HEK293T (cell line): ENCODE results near the gene ZNF573.

Experiments used
- CTCF ChIA-PET: fragments of 350-600 bp; formaldehyde crosslinking; extraction: SDS; loops from one replicate; lab custom pipeline; 2021; ENCODE audit warnings: antibody characterized with exemption, inconsistent platforms; lab: Yijun Ruan, JAX
- POLR2A ChIA-PET: fragments of 350-600 bp; formaldehyde crosslinking; extraction: SDS; loops from one replicate; lab custom pipeline; 2020; ENCODE audit warnings: antibody characterized with exemption, inconsistent platforms; lab: Yijun Ruan, JAX
- DNase-seq: peaks from one replicate; pipeline ENCODE4 v3.0.0; 2012; ENCODE audit warnings: mixed read lengths; ENCODE audit errors: extremely low spot score
- ARNT ChIP-seq: fragments of 450-650 bp; IDR thresholded peaks from 2 replicates; pipeline ENCODE4 v1.6.1; 2017; ENCODE audit warnings: mild to moderate bottlenecking
- BHLHE40 ChIP-seq: fragments of 450-650 bp; IDR thresholded peaks from 2 replicates; pipeline ENCODE4 v1.6.1; 2016; ENCODE audit warnings: mild to moderate bottlenecking, moderate library complexity, borderline replicate concordance
- CTBP1 ChIP-seq: fragments of 450-650 bp; IDR thresholded peaks from 2 replicates; pipeline ENCODE4 v1.6.1; 2016; ENCODE audit warnings: borderline replicate concordance
- ELF4 ChIP-seq: fragments of 450-650 bp; IDR thresholded peaks from 2 replicates; pipeline ENCODE4 v1.6.1; 2017; ENCODE audit warnings: antibody characterized with exemption
- FOXA1 ChIP-seq: fragments of 450-650 bp; IDR thresholded peaks from 2 replicates; pipeline ENCODE4 v1.6.1; 2016; ENCODE audit warnings: mild to moderate bottlenecking
- FOXK2 ChIP-seq: fragments of 450-650 bp; IDR thresholded peaks from 2 replicates; pipeline ENCODE4 v1.6.1; 2016; ENCODE audit warnings: mild to moderate bottlenecking
- FOXM1 ChIP-seq: fragments of 450-650 bp; IDR thresholded peaks from 2 replicates; pipeline ENCODE4 v1.6.1; 2017; ENCODE audit warnings: mild to moderate bottlenecking, borderline replicate concordance
- HDGF ChIP-seq: fragments of 450-650 bp; IDR thresholded peaks from 2 replicates; pipeline ENCODE4 v1.6.1; 2017; ENCODE audit warnings: antibody characterized with exemption, borderline replicate concordance
- L3MBTL2 ChIP-seq: fragments of 450-650 bp; conservative IDR thresholded peaks from 2 replicates; pipeline ENCODE4 v1.6.1; 2016; ENCODE audit warnings: mild to moderate bottlenecking
- LEF1 ChIP-seq: fragments of 450-650 bp; IDR thresholded peaks from 2 replicates; pipeline ENCODE4 v1.6.1; 2017; ENCODE audit warnings: mild to moderate bottlenecking, borderline replicate concordance
- NFRKB ChIP-seq: fragments of 450-650 bp; IDR thresholded peaks from 2 replicates; pipeline ENCODE4 v1.6.1; 2016; ENCODE audit warnings: mild to moderate bottlenecking, moderate library complexity
- PKNOX1 ChIP-seq: fragments of 450-650 bp; IDR thresholded peaks from 2 replicates; pipeline ENCODE4 v1.6.1; 2016
- SP1 ChIP-seq: fragments of 450-650 bp; IDR thresholded peaks from 2 replicates; pipeline ENCODE4 v1.6.1; 2017
- SUZ12 ChIP-seq: fragments of 450-650 bp; IDR thresholded peaks from 2 replicates; pipeline ENCODE4 v1.6.1; 2016; ENCODE audit warnings: mild to moderate bottlenecking
- TARDBP ChIP-seq: fragments of 450-650 bp; IDR thresholded peaks from 2 replicates; pipeline ENCODE4 v1.6.1; 2016
- ZNF384 ChIP-seq: fragments of 450-650 bp; IDR thresholded peaks from 2 replicates; pipeline ENCODE4 v1.6.1; 2016

Gene ZNF573

DNA sequence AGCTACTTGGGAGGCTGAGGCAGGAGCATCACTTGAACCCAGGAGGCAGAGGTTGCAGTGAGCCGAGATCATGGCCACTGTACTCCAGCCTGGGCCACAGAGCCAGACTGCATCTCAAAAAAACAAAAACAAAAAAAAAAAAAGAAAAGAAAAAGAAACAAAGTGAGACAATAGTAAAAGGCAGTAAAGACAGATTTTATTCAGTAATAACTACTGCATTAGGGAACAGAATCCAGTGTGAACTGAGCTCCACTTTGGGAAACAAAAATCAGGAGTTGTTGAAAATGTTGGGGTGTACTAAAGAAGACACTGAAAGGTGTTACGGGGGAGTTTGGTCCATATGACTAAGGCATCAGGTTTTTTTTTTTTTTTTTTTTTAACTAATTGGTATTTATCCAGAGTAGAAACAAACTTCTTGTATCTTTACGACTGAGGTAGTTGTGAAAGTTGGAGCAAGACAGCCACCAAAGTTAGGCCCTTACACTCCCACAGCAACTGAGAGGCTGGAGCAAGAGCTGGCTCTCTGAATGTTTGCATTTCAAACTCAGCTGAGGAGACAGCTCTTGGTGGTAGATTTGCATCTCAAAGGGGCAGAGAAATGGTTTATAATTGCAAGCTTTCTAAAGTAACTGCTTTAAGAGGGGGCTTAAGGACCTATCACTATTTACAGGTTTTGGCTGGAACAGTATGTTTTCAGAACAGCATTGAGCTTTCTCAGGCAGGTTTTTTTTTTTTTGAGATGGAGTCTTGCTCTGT, 84.1 kb downstream of the ZNF573 start:
- ChIA-PET CTCF (no interaction called here), POLR2A (no interaction called here)
- TF ChIP-seq SP1: no peak
- TF ChIP-seq FOXA1: no peak
- TF ChIP-seq LEF1: no peak
- TF ChIP-seq TARDBP: no peak
- no peak for TF ChIP-seq ELF4
- no peak for TF ChIP-seq PKNOX1
- no peak for TF ChIP-seq HDGF
- TF ChIP-seq ARNT: no peak
- TF ChIP-seq CTBP1: no peak
- no peak for TF ChIP-seq ZNF384
- TF ChIP-seq FOXM1: no peak
- TF ChIP-seq BHLHE40: no peak
- no peak for DNase-seq

DNA sequence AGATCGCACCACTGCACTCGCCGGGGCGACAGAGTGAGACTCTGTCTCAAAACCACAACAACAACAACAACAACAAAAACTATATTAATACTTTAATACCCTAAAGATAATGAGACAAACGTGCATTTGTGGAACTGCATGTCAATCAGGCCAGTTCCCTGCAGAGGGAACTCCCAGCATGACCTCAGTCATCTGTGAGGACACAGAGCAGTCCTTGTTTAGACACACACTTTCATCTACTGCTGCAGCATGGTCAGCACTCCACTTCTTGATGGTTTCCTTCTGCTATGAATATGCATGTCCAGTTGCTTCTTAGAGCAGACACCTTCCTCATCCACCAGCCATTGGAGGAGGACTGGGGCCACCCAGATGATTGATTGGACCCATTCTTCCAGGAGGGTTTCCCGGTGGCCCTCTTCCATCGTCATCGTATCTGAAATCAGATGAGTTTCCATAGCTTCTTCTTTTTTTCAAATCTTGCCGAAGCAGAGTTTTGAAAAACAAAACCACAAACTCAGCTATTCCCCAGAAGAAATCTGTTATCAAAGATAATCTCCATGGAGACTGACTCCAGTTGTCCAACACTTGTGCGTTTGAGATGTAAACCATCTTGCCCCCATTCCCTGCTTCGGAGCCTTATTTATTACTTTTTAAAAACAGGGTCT, 86.3 kb downstream of the ZNF573 start:
- POLR2A ChIA-PET: no interaction called here
- CTCF ChIA-PET: no interaction called here
- DNase-seq: no peak
- TF ChIP-seq HDGF: no peak
- no peak for TF ChIP-seq ZNF384
- no peak for TF ChIP-seq L3MBTL2
- TF ChIP-seq PKNOX1: no peak
- no peak for TF ChIP-seq ELF4
- TF ChIP-seq FOXK2: no peak
- no peak for TF ChIP-seq NFRKB
- TF ChIP-seq ARNT: no peak
- no peak for TF ChIP-seq SUZ12
- no peak for TF ChIP-seq FOXA1
- no peak for TF ChIP-seq SP1
- TF ChIP-seq BHLHE40: no peak
- TF ChIP-seq FOXM1: no peak
- TF ChIP-seq LEF1: no peak
- TF ChIP-seq TARDBP: no peak

DNA sequence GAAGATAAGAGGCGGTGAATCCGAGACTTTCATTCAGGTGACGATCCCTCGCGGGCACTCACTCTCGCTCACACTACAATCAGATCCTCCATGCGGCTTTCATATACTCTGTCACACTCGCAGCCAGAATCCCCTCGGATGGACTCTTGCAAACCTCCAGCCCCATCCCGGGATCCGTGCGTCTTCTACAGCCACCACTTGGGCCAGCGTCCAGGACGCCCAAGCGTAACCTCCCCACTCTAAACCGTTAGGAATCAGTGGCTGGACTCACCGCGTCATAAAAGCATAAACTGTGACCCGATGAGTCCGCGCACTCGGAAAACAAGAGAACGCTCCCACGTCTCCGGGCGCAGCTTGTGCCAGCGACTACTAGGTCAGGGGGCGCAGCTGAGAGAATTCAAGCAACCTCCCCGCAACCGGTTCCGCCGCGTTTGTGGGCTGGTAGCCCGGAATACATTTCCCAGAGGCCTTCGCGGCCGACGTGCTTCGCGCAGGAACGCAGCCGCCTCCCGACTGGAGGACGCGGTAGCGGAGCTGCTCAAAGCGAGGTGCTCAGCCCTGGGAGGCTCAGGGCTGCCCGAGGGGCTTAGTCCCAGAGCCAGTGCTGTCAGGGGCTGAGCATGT, 87.4 kb downstream of the ZNF573 start:
- CTCF ChIA-PET: no interaction called here
- DNase-seq: peak; percentile 34
- TF ChIP-seq BHLHE40: no peak
- POLR2A ChIA-PET: no interaction called here
